Ishikawa (cell line): ENCODE data around the gene KRT28.

ENCODE experiments used
- CEBPB ChIP-seq: IDR thresholded peaks from 2 replicates; pipeline ENCODE4 v1.6.1; 2012
- CREB1 ChIP-seq: IDR thresholded peaks from 2 replicates; pipeline ENCODE4 v1.6.1; 2012; ENCODE audit warnings: low read depth
- EGR1 ChIP-seq: IDR thresholded peaks from 2 replicates; pipeline ENCODE4 v1.6.1; 2012
- EP300 ChIP-seq: IDR thresholded peaks from 2 replicates; pipeline ENCODE4 v1.6.1; 2012; ENCODE audit warnings: borderline replicate concordance
- FOXM1 ChIP-seq: IDR thresholded peaks from 2 replicates; pipeline ENCODE4 v1.6.1; 2012; ENCODE audit warnings: low read depth, borderline replicate concordance
- NFIC ChIP-seq: IDR thresholded peaks from 2 replicates; pipeline ENCODE4 v1.6.1; 2012
- RAD21 ChIP-seq: IDR thresholded peaks from 2 replicates; pipeline ENCODE4 v1.6.1; 2012; ENCODE audit warnings: low read depth
- TAF1 ChIP-seq: IDR thresholded peaks from 2 replicates; pipeline ENCODE4 v1.6.1; 2012; ENCODE audit warnings: low read depth, mild to moderate bottlenecking
- TCF12 ChIP-seq: IDR thresholded peaks from 2 replicates; pipeline ENCODE4 v1.6.1; 2012; ENCODE audit warnings: low read depth
- TEAD4 ChIP-seq: IDR thresholded peaks from 2 replicates; pipeline ENCODE4 v1.6.1; 2012
- YY1 ChIP-seq: IDR thresholded peaks from 2 replicates; pipeline ENCODE4 v1.6.1; 2012; ENCODE audit warnings: low read depth
- ZBTB7A ChIP-seq: IDR thresholded peaks from 2 replicates; pipeline ENCODE4 v1.6.1; 2012; ENCODE audit warnings: low read depth
- TF ChIP-seq, protein P1 (sequence below): IDR thresholded peaks from 2 replicates; pipeline ENCODE4 v1.6.1; 2012
- TF ChIP-seq, protein P2 (sequence below): IDR thresholded peaks from 2 replicates; pipeline ENCODE4 v1.6.1; 2012; ENCODE audit warnings: low read depth, mild to moderate bottlenecking
- TF ChIP-seq, protein P3 (sequence below): IDR thresholded peaks from 2 replicates; pipeline ENCODE4 v1.6.1; 2012

KRT28 gene

DNA sequence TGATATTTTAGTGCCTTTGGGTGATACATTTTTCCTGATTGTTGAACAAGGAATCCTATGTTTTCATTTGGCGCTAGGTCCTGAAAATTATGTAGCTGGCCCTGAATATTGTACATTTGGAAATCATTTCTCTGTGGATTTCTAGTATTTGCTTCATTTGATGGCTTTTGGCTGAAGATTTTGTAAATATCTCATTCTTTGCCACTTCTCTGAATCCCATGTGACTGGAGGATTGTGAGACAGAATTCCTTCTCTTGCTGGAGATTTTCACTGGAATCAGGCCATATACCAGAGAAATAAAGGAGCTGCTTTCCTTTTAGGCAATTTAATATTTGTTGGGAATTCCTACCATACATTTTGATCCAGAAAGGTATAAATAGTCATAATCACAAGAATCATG is 8.6 kb downstream of the KRT28 start:
- TF ChIP-seq TAF1 (no peak), CEBPB (no peak), FOXM1 (no peak), TCF12 (no peak), NFIC (no peak), RAD21 (no peak), YY1 (no peak), EP300 (no peak), TEAD4 (no peak)
- TF ChIP-seq, protein P1, sequence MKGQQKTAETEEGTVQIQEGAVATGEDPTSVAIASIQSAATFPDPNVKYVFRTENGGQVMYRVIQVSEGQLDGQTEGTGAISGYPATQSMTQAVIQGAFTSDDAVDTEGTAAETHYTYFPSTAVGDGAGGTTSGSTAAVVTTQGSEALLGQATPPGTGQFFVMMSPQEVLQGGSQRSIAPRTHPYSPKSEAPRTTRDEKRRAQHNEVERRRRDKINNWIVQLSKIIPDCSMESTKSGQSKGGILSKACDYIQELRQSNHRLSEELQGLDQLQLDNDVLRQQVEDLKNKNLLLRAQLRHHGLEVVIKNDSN = no peak
- TF ChIP-seq, protein P2, sequence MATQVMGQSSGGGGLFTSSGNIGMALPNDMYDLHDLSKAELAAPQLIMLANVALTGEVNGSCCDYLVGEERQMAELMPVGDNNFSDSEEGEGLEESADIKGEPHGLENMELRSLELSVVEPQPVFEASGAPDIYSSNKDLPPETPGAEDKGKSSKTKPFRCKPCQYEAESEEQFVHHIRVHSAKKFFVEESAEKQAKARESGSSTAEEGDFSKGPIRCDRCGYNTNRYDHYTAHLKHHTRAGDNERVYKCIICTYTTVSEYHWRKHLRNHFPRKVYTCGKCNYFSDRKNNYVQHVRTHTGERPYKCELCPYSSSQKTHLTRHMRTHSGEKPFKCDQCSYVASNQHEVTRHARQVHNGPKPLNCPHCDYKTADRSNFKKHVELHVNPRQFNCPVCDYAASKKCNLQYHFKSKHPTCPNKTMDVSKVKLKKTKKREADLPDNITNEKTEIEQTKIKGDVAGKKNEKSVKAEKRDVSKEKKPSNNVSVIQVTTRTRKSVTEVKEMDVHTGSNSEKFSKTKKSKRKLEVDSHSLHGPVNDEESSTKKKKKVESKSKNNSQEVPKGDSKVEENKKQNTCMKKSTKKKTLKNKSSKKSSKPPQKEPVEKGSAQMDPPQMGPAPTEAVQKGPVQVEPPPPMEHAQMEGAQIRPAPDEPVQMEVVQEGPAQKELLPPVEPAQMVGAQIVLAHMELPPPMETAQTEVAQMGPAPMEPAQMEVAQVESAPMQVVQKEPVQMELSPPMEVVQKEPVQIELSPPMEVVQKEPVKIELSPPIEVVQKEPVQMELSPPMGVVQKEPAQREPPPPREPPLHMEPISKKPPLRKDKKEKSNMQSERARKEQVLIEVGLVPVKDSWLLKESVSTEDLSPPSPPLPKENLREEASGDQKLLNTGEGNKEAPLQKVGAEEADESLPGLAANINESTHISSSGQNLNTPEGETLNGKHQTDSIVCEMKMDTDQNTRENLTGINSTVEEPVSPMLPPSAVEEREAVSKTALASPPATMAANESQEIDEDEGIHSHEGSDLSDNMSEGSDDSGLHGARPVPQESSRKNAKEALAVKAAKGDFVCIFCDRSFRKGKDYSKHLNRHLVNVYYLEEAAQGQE = no peak

DNA sequence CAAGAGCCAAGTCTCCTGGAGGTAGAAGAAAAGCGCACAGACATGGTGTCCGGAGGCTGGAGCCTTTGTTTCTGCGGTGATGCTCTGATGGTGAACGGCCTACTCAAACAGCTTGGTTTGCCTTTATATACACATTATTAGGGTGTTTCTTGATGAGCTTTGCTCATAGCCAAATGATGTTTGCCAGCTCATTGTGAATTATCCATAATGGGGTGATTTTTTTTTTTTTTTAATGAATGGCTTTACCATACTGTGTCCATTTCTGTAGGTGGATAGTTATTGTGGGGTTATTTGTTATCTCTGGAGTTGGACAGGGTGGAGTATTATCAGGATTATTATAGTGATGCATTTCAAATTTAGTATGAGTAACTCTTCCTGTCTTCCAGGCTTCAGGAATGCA is 17.3 kb downstream of the KRT28 start, which contains the start of gene KRT27:
Gene KRT27 (minus strand): TSS at position 101 of the 400 bp plus-strand sequence. CDS start 57 bp downstream, at position 44.
- no peak for TF ChIP-seq FOXM1
- TF ChIP-seq TEAD4 = no peak
- TF ChIP-seq, protein P1 = no peak
- TF ChIP-seq ZBTB7A = no peak
- no peak for TF ChIP-seq RAD21
- TF ChIP-seq CEBPB = no peak
- TF ChIP-seq CREB1 = no peak
- no peak for TF ChIP-seq TAF1
- TF ChIP-seq EGR1 = no peak
- TF ChIP-seq, protein P3, sequence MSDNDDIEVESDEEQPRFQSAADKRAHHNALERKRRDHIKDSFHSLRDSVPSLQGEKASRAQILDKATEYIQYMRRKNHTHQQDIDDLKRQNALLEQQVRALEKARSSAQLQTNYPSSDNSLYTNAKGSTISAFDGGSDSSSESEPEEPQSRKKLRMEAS = no peak
- no peak for TF ChIP-seq NFIC
- no peak for TF ChIP-seq YY1

DNA sequence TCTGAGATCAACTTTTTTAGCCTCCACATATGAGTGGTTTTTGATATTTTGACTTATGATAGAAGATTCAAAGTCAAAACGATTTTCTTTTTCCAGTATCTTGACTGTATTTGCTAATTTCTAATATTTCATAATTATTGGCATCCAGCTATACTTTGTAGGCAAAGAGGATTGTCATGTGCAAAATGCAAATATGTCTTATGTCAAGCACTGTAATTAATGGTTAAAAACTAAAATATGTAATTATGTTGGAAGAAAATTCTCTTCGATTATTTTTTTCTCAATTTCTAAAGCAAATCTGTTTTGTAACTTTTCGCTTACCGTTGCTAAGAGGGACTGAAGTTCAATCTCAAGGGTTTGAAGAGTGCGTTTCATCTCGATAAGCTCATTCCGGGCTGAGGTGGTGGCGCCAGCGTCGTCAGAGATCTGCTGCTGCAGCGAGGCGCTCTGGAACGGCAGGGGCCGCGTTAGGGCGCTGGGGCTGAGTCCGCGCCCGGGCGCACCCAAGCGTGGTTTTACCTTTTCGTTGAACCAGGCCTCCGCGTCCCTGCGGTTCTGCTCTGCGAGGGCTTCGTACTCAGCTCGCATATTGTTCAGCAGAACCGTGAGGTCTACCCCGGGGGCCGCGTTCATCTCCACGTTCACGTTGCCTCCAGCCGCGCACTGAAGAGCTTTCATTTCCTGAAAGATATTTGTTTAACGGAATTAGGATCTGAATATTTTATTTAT is 20.4 kb downstream of the KRT28 start:
- TF ChIP-seq EP300 (no peak), YY1 (no peak), RAD21 (no peak), ZBTB7A (no peak), TEAD4 (no peak), FOXM1 (no peak), NFIC (no peak), CEBPB (no peak), CREB1 (no peak), TAF1 (no peak), EGR1 (no peak), TCF12 (no peak)
- TF ChIP-seq, protein P3 = no peak
- TF ChIP-seq, protein P2 = no peak
- TF ChIP-seq, protein P1 = no peak

DNA sequence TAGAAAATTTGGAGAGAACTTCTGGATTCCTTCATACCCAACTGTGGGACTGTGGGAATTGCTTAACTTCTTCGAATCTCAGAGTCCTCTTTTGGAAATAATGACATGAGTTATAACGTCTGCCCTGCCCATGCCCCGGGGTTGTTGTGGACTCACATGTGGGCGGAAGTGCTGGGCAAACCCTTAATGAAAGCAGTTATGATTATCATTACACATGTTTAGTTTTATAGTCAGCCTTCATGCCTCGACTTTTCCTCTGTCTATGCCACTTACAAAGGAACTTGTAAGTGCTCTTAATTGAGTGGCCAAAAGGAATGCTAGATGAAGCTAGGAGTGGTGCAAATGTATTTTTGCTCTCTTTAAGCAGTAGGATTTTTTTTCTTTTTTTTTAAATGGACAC is 21.3 kb downstream of the KRT28 start:
- TF ChIP-seq CREB1 (no peak), TCF12 (no peak), YY1 (no peak), RAD21 (no peak), TAF1 (no peak)
- TF ChIP-seq, protein P3 = no peak

DNA sequence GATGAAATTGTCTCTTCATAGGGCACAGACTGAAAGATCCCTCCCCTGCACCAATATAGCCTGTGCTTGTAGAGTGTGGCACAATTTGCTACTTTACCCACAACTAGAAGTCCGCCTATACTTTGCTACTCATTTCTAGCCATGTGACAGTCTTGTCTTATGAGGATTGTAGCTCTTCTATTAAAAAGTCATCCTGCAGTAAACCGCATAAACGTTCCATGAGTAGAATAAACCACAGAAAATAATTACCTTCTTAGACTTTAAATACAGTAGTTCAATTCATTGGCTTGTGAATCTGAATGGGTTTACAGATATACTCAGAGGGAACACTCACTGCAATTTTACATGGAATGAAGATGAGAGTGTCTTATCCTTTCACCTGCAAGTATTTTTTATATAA is 21.8 kb downstream of the KRT28 start:
- TF ChIP-seq TAF1 (no peak), CEBPB (no peak), FOXM1 (no peak), EGR1 (no peak), ZBTB7A (no peak), CREB1 (no peak), TCF12 (no peak), TEAD4 (no peak), RAD21 (no peak), EP300 (no peak), NFIC (no peak)
- TF ChIP-seq, protein P2 = no peak
- TF ChIP-seq, protein P1 = no peak
